DOHH2 (cell line): ENCODE results near the gene MEFV.

Experiments used
- H3F3A ChIP-seq: fragments of 200-600 bp; sonication (generic), shearing (Covaris generic); 2 replicates; pipeline ENCODE4 v1.6.0; 2016; ENCODE audit warnings: antibody characterized with exemption, mild to moderate bottlenecking; ENCODE audit not compliant: control insufficient read depth, insufficient read depth
- H3K27ac ChIP-seq: fragments of 200-600 bp; sonication (generic); 2 replicates; pipeline ENCODE4 v1.5.1; 2014; ENCODE audit warnings: low read depth, mild to moderate bottlenecking, low read length, moderate library complexity
- H3K27me3 ChIP-seq: fragments of 200-600 bp; sonication (generic); 2 replicates; pipeline ENCODE4 v1.6.1; 2014; ENCODE audit warnings: mild to moderate bottlenecking, low read length, mixed read lengths; ENCODE audit not compliant: control insufficient read depth
- H3K36me3 ChIP-seq: fragments of 200-600 bp; sonication (generic); 2 replicates; pipeline ENCODE4 v1.6.1; 2014; ENCODE audit warnings: mild to moderate bottlenecking, low read length, moderate library complexity, mixed read lengths; ENCODE audit not compliant: control insufficient read depth
- H3K4me1 ChIP-seq: fragments of 200-600 bp; sonication (generic); 2 replicates; pipeline ENCODE4 v1.6.1; 2014; ENCODE audit warnings: mild to moderate bottlenecking, low read length, mixed read lengths; ENCODE audit not compliant: control insufficient read depth
- H3K4me2 ChIP-seq: fragments of 200-600 bp; sonication (generic); 2 replicates; pipeline ENCODE4 v1.6.0; 2014; ENCODE audit warnings: mild to moderate bottlenecking, low read length, moderate library complexity
- H3K4me3 ChIP-seq: fragments of 200-600 bp; sonication (generic); 2 replicates; pipeline ENCODE4 v1.5.1; 2014; ENCODE audit warnings: mild to moderate bottlenecking, low read length, mixed read lengths
- H3K79me2 ChIP-seq: fragments of 200-600 bp; sonication (generic); 2 replicates; pipeline ENCODE4 v1.6.1; 2014; ENCODE audit warnings: mild to moderate bottlenecking, low read length, mixed read lengths; ENCODE audit not compliant: control insufficient read depth
- H3K9me2 ChIP-seq: fragments of 200-600 bp; sonication (generic); replicated peaks from 2 replicates; pipeline ENCODE4 v1.6.1; 2014; ENCODE audit warnings: mild to moderate bottlenecking, low read length, mixed read lengths; ENCODE audit not compliant: control insufficient read depth
- H3K9me3 ChIP-seq: fragments of 200-600 bp; sonication (generic); 2 replicates; pipeline ENCODE4 v1.6.1; 2014; ENCODE audit warnings: antibody characterized with exemption, low read length, mixed read lengths; ENCODE audit not compliant: control insufficient read depth, insufficient read depth
- H4K20me1 ChIP-seq: fragments of 200-600 bp; sonication (generic); 2 replicates; pipeline ENCODE4 v1.6.0; 2014; ENCODE audit warnings: low read depth, mild to moderate bottlenecking, antibody characterized with exemption, low read length, moderate library complexity; ENCODE audit not compliant: control insufficient read depth, insufficient read depth
- CTCF ChIP-seq: fragments of 200-600 bp; sonication (generic); IDR thresholded peaks from one replicate; pipeline ENCODE4 v1.5.1; 2014; ENCODE audit warnings: antibody characterized with exemption, mild to moderate bottlenecking, low read depth, low read length; ENCODE audit not compliant: poor library complexity, severe bottlenecking
- EZH2phosphoT487 ChIP-seq: fragments of 200-600 bp; sonication (generic); IDR thresholded peaks from 2 replicates; pipeline ENCODE4 v1.6.1; 2017; ENCODE audit warnings: borderline replicate concordance, mild to moderate bottlenecking, antibody characterized with exemption, low read length, moderate library complexity, mixed read lengths

MEFV gene

DNA sequence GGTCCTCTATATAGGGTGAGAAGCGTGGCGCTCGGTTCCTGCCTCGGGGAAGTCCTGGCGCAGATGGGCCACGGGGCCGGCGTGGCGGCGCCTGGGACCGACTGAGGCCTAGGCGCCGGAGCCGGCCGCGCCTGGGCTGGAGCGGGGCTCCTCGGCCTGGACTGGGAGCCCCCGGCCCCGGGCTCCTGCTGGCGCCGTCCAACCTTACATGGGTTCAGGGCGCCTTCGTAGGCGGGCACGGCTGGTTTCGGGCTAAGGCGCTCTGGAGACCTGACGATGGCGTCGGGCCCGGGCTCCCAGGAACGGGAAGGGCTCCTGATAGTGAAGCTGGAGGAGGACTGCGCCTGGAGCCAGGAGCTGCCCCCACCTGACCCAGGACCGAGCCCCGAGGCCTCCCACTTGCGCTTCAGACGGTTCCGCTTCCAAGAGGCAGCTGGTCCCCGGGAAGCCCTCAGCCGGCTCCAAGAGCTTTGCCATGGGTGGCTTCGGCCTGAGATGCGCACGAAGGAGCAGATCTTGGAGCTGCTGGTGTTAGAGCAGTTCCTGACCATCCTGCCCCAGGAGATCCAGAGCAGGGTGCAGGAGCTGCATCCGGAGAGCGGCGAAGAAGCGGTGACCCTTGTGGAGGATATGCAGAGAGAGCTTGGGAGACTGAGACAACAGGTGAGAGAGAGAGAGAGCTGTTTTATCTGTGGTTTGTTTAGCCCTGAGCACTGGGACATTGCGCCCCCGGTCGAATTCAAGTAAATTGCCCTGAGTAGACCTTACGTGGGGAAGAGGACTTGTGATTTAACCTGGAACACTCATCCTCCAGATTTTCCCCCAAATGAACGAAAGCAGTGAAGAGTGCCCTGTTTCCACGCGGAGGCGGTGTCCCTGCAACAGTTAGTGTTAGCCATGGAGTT is 27.4 kb upstream of the MEFV start:
- TF ChIP-seq EZH2phosphoT487 (no peak), CTCF (no peak)
- Histone ChIP-seq H3K9me2 (no peaks in the 10 kb centered on the region), H3K4me3 (peak overlapping the region; percentile 77), H3K36me3 (peaks cover 50% of the 10 kb centered on the region), H3K9me3 (peaks cover 42% of the 10 kb centered on the region), H3F3A (no peaks in the 10 kb centered on the region), H4K20me1 (no peaks in the 10 kb centered on the region), H3K27ac (peak overlapping the region; percentile 84), H3K79me2 (peaks cover 52% of the 10 kb centered on the region), H3K4me2 (peak overlapping the region; percentile 98), H3K4me1 (peaks cover 24% of the 10 kb centered on the region), H3K27me3 (no peaks in the 10 kb centered on the region)

- H3K27ac ChIP-seq = peak within 1 kb of the TSS; percentile 84
- H3K27me3 ChIP-seq = no peaks in the 10 kb centered on the region
- H3K9me2 ChIP-seq = no peaks in the 10 kb centered on the region
- no peaks in the 10 kb centered on the region for H3F3A ChIP-seq
- H3K36me3 ChIP-seq = peaks cover 43% of the 10 kb centered on the region
- peaks cover 45% of the 10 kb centered on the region for H3K79me2 ChIP-seq
- H3K9me3 ChIP-seq = peaks cover 35% of the 10 kb centered on the region
- peaks cover 24% of the 10 kb centered on the region for H3K4me1 ChIP-seq
- TF ChIP-seq CTCF (no peak), EZH2phosphoT487 (no peak)
- no peaks in the 10 kb centered on the region for H4K20me1 ChIP-seq
- H3K4me2 ChIP-seq = peak within 1 kb of the TSS; percentile 98
- H3K4me3 ChIP-seq = peak within 1 kb of the TSS; percentile 77
Observed at GRCh38 chr16:3282730-3283542, 26.5 kb upstream of the MEFV start, which contains the start of gene ZNF263. Gene ZNF263 (plus strand): TSS chr16:3283491. CDS start chr16:3283819, 328 bp downstream.

- no peak for TF ChIP-seq CTCF
- TF ChIP-seq EZH2phosphoT487 = no peak
Observed at GRCh38 chr16:3282103-3282729, 25.8 kb upstream of the MEFV start.

More at GRCh38 chr16:3282103-3282729, 25.8 kb upstream of the MEFV start:
- Histone ChIP-seq H3K4me3 (peak overlapping the region; percentile 77), H3K4me2 (peak overlapping the region; percentile 98), H3F3A (no peaks in the 10 kb centered on the region), H3K9me2 (no peaks in the 10 kb centered on the region), H3K4me1 (peaks cover 24% of the 10 kb centered on the region), H4K20me1 (no peaks in the 10 kb centered on the region), H3K27ac (peak overlapping the region; percentile 84), H3K79me2 (peaks cover 39% of the 10 kb centered on the region), H3K27me3 (peaks cover 2% of the 10 kb centered on the region), H3K9me3 (peaks cover 32% of the 10 kb centered on the region), H3K36me3 (peaks cover 38% of the 10 kb centered on the region)
